CD4-positive, alpha-beta T cell treated with Interleukin-17A for 1 hour (primary cell): ENCODE measurements around the gene KCNIP2.
A peak's percentile ranks its signal among the peaks of the same experiment; 100 is the strongest.

Source experiments
- DNase-seq: peaks from one replicate; pipeline ENCODE4 v3.0.0-alpha.2; 2020

KCNIP2 gene

GRCh38 chr10:101781655-101781983, 62.0 kb downstream of the KCNIP2 start:
- DNase-seq: no peak

- DNase-seq: peak; percentile 78
These were observed 62.6 kb downstream of the KCNIP2 start for GRCh38 chr10:101780818-101781654.

- DNase-seq: no peak
These were observed 63.3 kb downstream of the KCNIP2 start for GRCh38 chr10:101780187-101780817.

GRCh38 chr10:101779544-101780186, 63.9 kb downstream of the KCNIP2 start:
- peak; percentile 81 for DNase-seq

- no peak for DNase-seq
These were observed 64.6 kb downstream of the KCNIP2 start for GRCh38 chr10:101778781-101779543.

- DNase-seq: no peak
These were observed 65.3 kb downstream of the KCNIP2 start for GRCh38 chr10:101778151-101778780.

GRCh38 chr10:101777619-101778145, 65.9 kb downstream of the KCNIP2 start:
- DNase-seq: no peak

- no peak for DNase-seq
These were observed 67.3 kb downstream of the KCNIP2 start for GRCh38 chr10:101776161-101776817.
